ENCODE results near the gene TBC1D2B. TPM values are rescaled to one million over a fixed set of nuclear protein-coding genes. Genes with fewer than 3 reads are reported as not detected.

The TBC1D2B gene
- total and polyA plus RNA-seq, 8 donors: 13.4 to 35.8 (median 22.6) TPM

DNA sequence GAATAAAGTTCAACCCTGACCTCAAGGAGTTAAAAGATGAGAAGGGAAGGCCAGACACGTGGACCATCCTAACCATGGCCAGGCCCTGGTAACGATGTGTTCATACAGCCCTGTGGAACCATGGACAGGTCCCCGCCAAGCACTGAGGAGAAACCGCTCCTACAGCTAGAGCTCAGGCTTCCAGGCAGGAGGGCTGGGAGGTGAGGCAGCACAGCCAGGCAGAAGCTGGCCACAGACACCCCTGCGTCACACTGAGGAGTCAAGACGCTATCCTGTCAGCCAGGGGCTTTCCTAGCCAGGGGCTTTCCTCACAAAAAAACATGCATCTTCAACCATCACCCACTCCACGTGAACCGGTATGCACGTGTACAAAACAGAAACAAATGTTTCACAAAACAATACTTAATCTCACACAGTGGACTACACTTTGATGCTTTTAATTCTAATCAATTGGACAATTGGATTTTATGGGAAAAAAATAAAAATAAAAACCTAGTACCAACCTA, 73.2 kb downstream of the TBC1D2B start:
- DNase-seq (peak in 2 of 6 donors; percentile 47 to 53), FAIRE-seq (no peak), ATAC-seq (peak in 1 of 4 donors; percentile 3)
- Histone ChIP-seq H3K36me3 (peaks cover 0 to 5% (median 0%) of the 10 kb centered on the region in 3 donors), H3K4me1 (peaks cover 65 to 67% (median 66%) of the 10 kb centered on the region in 3 donors), H3K9me3 (no peaks in the 10 kb centered on the region), H3K27me3 (no peaks in the 10 kb centered on the region), H3K4me3 (no peak overlapping the region), H3K27ac (peak overlapping the region; percentile 64 to 75 (median 71))
- intact Hi-C loops (cut with DNase I): no loop called here
- 55 to 58% methylated on average over 9 of the region's 9 CpGs for WGBS, 2 donors
- TF ChIP-seq, protein P1, sequence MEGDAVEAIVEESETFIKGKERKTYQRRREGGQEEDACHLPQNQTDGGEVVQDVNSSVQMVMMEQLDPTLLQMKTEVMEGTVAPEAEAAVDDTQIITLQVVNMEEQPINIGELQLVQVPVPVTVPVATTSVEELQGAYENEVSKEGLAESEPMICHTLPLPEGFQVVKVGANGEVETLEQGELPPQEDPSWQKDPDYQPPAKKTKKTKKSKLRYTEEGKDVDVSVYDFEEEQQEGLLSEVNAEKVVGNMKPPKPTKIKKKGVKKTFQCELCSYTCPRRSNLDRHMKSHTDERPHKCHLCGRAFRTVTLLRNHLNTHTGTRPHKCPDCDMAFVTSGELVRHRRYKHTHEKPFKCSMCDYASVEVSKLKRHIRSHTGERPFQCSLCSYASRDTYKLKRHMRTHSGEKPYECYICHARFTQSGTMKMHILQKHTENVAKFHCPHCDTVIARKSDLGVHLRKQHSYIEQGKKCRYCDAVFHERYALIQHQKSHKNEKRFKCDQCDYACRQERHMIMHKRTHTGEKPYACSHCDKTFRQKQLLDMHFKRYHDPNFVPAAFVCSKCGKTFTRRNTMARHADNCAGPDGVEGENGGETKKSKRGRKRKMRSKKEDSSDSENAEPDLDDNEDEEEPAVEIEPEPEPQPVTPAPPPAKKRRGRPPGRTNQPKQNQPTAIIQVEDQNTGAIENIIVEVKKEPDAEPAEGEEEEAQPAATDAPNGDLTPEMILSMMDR (IDR thresholded peaks at IDR 0.05): no peak

DNA sequence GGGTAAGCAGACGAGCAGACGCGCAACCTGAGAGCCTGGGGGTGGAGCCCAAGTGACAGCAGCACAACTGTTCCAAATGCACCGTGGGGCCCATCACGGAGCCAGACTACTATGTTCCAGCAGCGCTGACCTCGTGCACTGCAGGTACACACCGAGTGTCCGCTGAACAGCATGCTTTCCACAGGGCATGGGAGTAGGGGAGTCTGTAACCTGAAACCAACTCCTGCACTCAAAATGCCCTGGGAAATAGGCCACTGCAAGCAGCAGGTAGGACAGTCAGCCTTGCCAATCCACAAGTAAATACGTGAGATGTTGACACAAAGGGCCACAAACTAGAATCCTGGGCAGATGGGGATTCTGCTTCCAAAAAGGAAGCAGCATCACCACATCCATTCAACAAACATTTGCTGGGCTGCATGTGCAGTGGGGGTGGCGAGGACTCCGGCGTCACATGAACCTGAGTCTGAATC, 73.9 kb downstream of the TBC1D2B start:
- FAIRE-seq (no peak), DNase-seq (peak; percentile 70 to 90 (median 86)), ATAC-seq (peak; percentile 35 to 63 (median 42))
- no peak overlapping the region for H3K4me3 ChIP-seq
- peak overlapping the region; percentile 64 to 75 (median 71) for H3K27ac ChIP-seq
- peaks cover 57 to 60% (median 60%) of the 10 kb centered on the region in 3 donors for H3K4me1 ChIP-seq
- TF ChIP-seq, protein P1 (IDR thresholded peaks at IDR 0.05): no peak
- no peaks in the 10 kb centered on the region for H3K27me3 ChIP-seq
- intact Hi-C loops (cut with DNase I): no loop called here
- 37 to 44% methylated on average over 13 of the region's 13 CpGs for WGBS, 2 donors
- H3K9me3 ChIP-seq: no peaks in the 10 kb centered on the region
- H3K36me3 ChIP-seq: peaks cover 0 to 5% (median 0%) of the 10 kb centered on the region in 3 donors

DNA sequence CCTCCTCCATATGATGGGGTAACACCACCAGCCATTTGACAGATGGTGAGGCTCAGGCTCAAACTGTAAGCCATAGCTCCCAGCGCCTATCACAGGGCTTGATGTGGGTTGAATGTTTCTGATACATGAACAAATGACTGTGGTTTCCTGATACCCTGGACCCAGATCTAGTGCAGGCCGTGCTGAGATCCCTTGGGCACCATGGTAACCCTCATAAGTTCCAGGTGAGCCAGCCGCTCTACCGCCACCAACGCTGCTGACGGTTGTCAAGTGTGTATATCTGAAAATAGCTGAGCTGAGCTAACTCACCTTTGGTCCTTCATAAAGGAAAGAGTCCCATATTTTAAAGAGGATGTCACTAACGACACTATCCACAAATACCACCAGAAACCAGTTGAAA, 74.5 kb downstream of the TBC1D2B start:
- H3K9me3 ChIP-seq: no peaks in the 10 kb centered on the region
- H3K4me3 ChIP-seq: no peak overlapping the region
- intact Hi-C loops (cut with DNase I): no loop called here
- FAIRE-seq (no peak), ATAC-seq (no peak), DNase-seq (peak in 3 of 6 donors; percentile 28 to 63 (median 33))
- TF ChIP-seq, protein P1 (IDR thresholded peaks at IDR 0.05): no peak
- peak overlapping the region; percentile 64 to 75 (median 71) for H3K27ac ChIP-seq
- peaks cover 52 to 55% (median 54%) of the 10 kb centered on the region in 3 donors for H3K4me1 ChIP-seq
- H3K27me3 ChIP-seq: no peaks in the 10 kb centered on the region
- WGBS, 2 donors: 64 to 66% methylated on average over 7 of the region's 7 CpGs
- H3K36me3 ChIP-seq: peaks cover 0 to 5% (median 0%) of the 10 kb centered on the region in 3 donors

DNA sequence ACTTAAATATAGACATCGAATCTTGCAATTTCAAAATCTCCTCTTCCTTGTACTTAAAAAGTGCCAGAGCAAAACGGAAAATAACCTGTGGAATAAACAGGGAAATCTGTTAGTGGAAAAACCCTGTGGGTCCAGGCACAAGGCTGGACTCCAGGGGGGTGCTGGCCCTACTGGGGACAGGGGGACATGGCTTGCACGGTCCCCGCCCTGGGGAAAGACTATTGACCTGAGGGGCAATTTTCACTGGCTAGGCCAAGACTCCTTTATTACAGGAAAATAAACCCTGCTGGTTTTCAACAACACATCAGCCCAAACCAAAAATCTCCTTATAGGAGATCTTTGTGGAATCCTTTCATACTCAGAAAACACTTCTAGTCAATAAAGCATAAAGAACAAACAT, 75.9 kb downstream of the TBC1D2B start:
- peaks cover 38 to 41% (median 41%) of the 10 kb centered on the region in 3 donors for H3K4me1 ChIP-seq
- no peak overlapping the region for H3K4me3 ChIP-seq
- H3K36me3 ChIP-seq: peaks cover 0 to 8% (median 0%) of the 10 kb centered on the region in 3 donors
- no peaks in the 10 kb centered on the region for H3K27me3 ChIP-seq
- intact Hi-C loops (cut with DNase I): no loop called here
- FAIRE-seq (no peak), ATAC-seq (no peak), DNase-seq (peak in 1 of 6 donors; percentile 29)
- TF ChIP-seq, protein P1 (IDR thresholded peaks at IDR 0.05): no peak
- H3K9me3 ChIP-seq: no peaks in the 10 kb centered on the region
- H3K27ac ChIP-seq: no peak overlapping the region
- WGBS, 2 donors: 89 to 95% methylated on average over 4 of the region's 4 CpGs

DNA sequence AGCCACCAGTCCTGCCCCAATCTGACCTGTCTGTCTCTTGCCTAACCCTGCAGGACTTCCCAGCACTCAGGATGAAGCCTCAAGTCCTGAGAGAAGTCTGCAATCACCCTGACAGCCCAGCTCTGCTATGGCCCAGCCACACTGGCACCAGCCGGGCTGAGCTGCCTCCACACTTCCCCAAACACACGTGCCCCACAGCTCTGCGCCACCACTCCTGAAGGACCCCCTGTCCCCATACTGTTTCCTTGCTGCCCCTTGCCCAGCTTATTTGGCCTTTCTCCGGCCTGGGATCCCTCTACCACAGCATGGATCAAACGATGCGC, 76.6 kb downstream of the TBC1D2B start:
- TF ChIP-seq, protein P1 (IDR thresholded peaks at IDR 0.05): no peak
- peaks cover 31 to 34% (median 33%) of the 10 kb centered on the region in 3 donors for H3K4me1 ChIP-seq
- H3K36me3 ChIP-seq: peaks cover 0 to 8% (median 0%) of the 10 kb centered on the region in 3 donors
- no peaks in the 10 kb centered on the region for H3K9me3 ChIP-seq
- no peak overlapping the region for H3K4me3 ChIP-seq
- DNase-seq (peak in 2 of 6 donors; percentile 31 to 65), FAIRE-seq (no peak), ATAC-seq (no peak)
- WGBS, 2 donors: 91 to 93% methylated on average over 6 of the region's 6 CpGs
- H3K27ac ChIP-seq: peak overlapping the region in 1 of 4 donors; percentile 19
- no peaks in the 10 kb centered on the region for H3K27me3 ChIP-seq
- intact Hi-C loops (cut with DNase I): no loop called here
